ENCODE measurements around the gene ERFL.

The ERFL gene

DNA sequence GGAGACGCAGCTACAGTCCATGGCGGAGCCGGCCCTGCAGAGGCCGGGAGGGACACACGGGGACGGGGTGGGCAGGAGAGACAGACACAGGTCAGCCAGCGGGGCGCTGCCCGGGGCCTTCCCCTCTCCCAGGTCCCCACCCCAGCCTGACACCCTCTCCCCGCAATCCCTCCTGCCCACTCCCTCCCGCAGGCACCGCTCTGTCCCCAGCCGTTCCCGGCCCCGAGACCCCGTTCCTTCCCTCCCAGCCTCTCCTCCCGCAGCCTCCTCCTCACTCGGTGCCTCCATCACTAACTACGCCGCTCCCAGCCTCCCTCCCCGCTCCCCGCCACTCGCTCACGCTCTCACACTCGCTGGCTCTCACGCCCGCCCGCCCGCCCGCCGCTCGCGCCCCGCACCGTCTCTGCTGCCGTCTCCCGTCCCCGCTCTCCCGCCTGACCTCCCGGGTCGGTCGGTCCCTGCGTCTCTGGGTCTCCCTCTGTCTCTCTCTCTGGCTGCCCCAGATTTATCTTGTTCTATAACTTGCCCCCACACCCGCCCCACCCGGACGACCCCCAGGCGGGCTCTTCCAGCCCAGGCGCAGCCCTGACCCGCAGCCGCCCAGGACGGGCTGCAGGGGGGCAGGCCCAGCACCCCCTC, 15.2 kb downstream of the ERFL start:
- DNase-seq: no peak

DNA sequence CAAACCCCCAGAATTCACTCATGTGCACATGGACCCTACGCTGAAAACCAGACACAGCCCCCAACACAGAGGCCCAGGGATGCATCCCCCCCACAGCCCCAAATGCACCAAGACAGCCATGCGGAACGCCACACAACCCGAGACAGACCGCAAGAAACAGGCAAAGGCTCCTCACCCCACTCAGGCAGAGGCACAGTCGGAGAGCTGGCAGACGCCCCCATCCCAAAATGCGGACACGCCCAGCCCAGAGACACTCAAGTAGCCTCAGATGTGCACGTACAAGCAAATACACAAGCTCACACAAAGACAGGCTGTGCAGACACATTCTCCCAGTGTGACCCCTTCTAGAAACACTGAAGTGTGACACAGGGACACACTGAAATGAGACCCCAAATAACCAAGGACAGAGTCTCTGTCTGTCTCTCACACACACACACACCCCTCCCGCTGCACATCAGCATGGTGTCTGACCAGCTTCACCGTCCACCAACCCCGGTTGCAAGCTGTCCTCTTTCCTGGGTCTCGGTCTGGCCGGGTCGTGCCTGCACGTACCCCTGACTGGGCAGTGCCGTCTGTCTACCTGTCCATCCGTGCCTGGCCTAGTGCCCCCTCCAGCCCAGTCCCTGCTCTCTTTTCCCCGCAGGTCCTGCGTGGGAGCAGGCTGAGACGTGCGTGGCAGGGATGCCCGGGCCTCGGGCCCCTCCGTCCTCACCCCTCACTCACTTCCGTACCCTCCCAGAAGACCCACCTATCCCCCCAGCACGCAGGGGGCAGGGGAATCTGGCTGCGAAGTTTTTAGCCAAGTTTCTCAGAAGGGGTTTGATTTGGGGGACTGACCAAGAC, 16.1 kb downstream of the ERFL start:
- no peak for DNase-seq

DNA sequence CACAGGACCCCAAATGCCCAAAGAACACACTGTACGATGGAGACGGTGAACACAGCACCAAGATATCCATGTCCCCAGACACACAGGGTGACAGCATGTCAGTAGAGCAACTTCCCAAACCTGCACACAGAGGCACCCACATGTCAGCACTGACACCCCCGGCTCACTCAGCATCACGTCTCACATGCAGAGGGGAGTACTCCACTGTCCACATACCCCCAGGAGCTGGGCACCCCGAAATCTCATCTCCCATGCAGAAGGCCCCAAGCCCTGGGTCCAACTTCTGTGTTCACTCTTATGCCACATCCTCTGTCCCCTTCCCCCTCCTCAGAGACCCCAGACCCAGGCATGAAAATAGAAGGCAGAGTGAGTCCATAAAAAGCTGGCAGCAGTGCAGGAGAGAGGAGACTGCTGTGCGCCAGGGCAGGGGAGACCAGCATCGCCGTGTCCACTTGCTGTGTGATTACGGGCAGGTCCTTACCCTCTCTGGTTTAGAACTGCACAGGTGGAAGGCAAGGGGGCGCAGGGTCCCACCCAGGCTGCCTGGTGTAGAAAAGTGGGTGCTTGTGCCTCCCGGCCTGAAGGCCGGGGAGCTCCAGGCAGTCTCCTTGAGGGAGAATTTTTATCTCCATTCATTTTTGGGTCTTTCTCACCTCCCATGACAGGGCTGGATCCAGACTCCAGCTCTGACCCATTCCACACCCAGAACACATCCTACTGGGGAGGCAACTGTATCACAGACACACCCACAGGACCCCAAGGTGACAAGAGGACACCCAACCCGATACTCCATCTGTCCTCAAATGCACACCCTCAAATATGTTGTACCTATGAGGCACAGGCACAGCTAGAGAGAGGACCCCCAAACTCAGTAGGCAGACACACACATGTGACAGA, 17.0 kb downstream of the ERFL start:
- no peak for DNase-seq

DNA sequence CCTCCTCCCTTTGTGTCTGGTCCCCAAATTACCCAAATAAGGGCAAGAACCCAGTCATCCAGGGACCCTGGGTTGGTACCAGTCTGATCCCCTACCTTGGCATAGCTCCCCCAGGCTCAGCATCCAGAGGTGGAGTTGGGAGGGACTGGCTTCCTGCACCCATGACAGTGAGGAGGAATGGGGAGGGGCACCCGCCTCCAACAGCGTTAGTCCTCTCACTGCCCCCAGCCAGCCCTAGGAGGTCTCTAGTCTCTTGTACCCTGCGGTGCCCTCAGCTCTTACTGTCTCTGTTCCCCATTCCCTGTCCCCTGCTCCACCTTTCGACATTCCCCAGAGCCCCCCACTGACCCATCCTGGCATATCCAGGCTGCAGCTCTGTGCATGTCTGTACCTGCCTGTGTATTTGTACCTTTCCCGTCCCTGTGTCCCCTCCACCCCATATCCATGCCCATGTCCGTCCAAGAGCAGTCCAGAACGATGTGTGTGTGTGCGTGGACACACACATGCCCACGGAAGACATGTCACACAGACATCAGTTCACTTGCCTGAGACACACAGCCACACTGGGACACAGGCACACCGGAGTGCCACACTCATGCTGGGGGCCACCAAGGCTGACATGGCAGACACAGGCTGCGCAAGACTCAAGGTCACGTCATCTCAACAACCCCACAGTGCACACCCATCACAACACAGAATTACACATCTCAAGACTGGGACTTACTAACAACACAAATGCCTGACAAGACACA, 17.8 kb downstream of the ERFL start:
- no peak for DNase-seq

DNA sequence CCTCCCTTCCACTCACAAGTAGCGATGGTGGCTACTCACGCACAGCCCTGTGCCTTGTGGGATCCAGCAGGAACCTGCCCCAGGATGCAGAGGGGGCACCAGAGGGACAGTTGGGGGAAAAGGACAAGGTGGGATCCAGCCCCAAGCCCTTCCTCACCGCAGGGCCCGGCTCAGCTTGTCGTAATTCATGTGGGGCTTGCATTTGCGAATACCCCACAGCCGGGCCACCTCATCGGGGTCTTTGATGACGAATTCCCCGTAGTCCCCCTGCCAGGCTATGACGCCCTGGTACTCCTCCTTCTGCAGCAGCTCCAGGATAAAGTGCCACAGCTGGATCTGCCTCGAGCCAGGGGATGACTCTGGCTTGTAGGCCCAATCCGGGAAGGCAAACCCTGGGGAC, 18.5 kb downstream of the ERFL start:
- no peak for DNase-seq

DNA sequence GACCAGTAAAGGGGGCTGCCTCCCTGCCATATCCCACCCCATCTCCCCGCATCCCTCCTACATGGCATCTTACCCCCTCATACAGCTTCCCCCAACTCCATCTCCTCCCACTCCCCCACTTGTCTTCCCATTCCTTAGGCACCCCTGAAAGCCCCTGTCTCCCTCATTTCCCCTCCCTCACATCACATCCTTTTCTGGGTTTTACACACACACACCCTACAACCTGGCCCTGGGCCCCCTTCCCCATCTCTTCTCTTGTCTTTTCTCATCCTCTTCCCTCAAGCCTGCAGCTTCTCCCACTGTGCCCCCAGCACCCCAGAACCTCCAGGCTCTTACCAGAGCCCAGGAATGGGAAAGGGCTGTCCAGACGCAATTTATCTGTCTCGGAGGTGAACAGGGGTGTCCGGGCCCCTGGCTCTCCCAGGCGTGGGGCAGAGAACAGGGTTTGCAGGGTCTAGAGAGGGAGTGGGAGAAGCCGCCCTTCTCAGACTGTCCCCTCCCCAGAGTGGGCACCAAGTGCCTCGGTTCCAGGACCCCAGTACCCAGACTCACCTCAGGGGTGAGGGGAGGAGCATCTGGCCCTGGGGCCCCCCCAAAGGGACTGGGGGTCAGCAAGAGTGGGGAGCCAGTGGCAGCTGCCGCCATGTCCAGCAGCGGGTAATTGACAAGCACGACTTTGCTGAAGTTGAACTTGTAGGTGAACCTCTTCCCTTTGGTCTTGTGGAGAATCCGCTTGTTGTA, 19.4 kb downstream of the ERFL start:
- no peak for DNase-seq

GRCh38 chr19:41907994-41908615, 20.1 kb downstream of the ERFL start:
- no peak for DNase-seq

DNA sequence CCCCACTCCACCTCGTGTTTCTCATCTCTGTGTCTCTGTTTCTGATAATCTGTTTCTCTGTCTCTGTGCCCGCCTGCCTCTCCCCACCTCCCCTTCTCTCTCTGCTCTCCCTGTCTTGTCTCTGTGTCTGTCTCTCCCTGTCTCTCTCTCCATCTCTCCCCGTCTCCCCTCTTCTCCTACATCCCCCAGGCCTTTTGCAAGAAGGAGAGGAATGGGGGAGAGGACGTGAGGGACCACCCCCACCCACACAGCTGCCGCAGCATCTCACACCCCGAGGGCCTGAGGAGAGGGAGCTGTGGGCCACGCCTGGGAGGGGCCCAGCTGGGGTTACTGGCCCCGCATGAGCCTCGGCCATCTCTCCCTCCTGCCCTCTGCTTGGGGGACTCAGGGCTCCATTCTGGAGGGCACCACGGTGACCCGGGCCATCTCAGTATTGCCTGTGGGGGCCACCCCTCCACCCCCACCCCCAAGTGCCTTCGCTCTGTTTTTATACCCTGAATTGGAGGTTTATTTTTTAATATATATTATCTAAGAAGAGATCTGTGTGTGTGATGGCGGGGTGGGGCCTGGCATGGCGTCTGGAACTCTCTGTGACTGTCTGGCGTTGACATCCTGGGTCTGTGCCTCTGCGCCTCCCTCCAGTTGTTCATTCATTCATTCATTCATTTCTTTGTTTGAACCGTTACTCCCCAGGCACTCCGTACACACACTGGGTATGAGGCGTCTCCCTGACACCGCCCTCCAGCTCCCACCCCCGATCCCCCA, 21.2 kb downstream of the ERFL start:
- DNase-seq: no peak

DNA sequence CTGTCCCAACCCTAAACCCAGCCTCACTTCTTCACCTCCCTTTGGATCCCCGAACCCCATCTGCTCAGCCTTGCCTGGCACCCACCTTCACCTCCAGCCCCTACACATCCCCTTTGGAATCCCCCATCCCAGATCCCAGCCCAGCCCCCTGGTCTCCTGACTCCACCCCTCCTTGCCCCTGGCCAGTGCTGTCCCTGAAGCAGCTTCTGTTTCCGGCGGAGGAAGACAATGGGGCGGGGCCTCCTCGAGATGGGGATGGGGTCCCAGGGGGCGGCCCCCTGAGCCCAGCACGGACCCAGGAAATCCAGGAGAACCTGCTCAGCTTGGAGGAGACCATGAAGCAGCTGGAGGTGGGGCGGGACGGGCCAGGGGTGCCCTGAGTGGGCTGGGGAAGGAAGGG, 22.0 kb downstream of the ERFL start:
- DNase-seq: no peak

- no peak for DNase-seq
Observed at GRCh38 chr19:41905273-41906002, 22.8 kb downstream of the ERFL start.

GRCh38 chr19:41904118-41904870, 24.0 kb downstream of the ERFL start:
- no peak for DNase-seq

GRCh38 chr19:41903193-41903953, 24.9 kb downstream of the ERFL start:
- no peak for DNase-seq

DNA sequence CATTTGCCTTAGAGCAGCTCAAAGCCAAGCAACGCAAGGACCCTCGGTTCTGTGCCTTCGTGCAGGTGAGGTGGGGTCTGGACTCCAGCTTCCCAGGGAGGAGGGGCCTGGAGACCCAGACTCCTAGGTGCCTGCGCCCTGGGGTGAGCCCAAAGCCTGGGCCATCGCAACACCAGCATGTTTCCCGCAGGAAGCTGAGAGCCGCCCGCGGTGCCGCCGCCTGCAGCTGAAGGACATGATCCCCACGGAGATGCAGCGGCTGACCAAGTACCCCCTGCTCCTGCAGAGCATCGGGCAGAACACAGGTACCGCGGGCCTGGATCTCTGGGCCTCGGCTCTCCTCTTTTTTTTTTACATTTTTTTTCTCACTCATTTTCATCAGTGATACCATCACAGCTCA, 25.7 kb downstream of the ERFL start:
- no peak for DNase-seq

- no peak for DNase-seq
Observed at GRCh38 chr19:41901707-41902360, 26.4 kb downstream of the ERFL start.

- no peak for DNase-seq
Observed at GRCh38 chr19:41898235-41898634, 30.0 kb downstream of the ERFL start.

GRCh38 chr19:41897820-41898219, 30.4 kb downstream of the ERFL start:
- DNase-seq: no peak

- DNase-seq: no peak
Observed at GRCh38 chr19:41897181-41897580, 31.1 kb downstream of the ERFL start.

GRCh38 chr19:41896581-41896942, 31.7 kb downstream of the ERFL start:
- DNase-seq: no peak

Data from cerebellar nuclear complex (tissue), 1 donor.